Measurements from ENCODE around the gene IPP.

- TF ChIP-seq CTCF (optimal IDR thresholded peaks at IDR 0.05 in 1 of 3, IDR thresholded peaks at IDR 0.05 in 1 of 3, conservative IDR thresholded peaks at IDR 0.05 in 1 of 3; ENCODE audit: extremely low read depth in 1 of 3, insufficient read depth in 2 of 3, low read length in 3 of 3) (no peak), EZH2 (IDR thresholded peaks at IDR 0.05; ENCODE audit: low read length) (no peak)
Measured at GRCh38 chr1:45787905-45788304, 37.5 kb upstream of the IPP start.
